PC-9 (cell line): ENCODE measurements around the gene TMEM165. TPM values are rescaled to one million over a fixed set of nuclear protein-coding genes. Genes with fewer than 3 reads are reported as not detected.

Source experiments
- BruUV-seq: library from RNA; stranded (reverse); fragments of 400-500 nt; replicated peaks from 2 replicates; lab custom pipeline; 2021; lab: Mats Ljungman, UMichigan
- CTCF ChIA-PET: fragments of 300-600 bp; sonication (Branson Sonifier 250); formaldehyde crosslinking; loops from one replicate; lab custom pipeline; 2022; ENCODE audit warnings: antibody characterized with exemption; lab: Charles Lee
- POLR2A ChIA-PET: fragments of 300-600 bp; sonication (Branson Sonifier 250); formaldehyde crosslinking; loops from one replicate; lab custom pipeline; 2022; ENCODE audit warnings: antibody characterized with exemption; ENCODE audit not compliant: unreplicated experiment; lab: Charles Lee
- DNase-seq, 2 experiments: peaks; one replicate each; pipeline versions ENCODE4 v3.0.0 to v3.0.0-alpha.2; 2015 to 2022; ENCODE audit warnings: mixed read lengths in 1 of 2
- H2AFZ ChIP-seq: fragments of 200-600 bp; sonication (generic); 2 replicates; pipeline ENCODE4 v1.8.1; 2017; ENCODE audit warnings: antibody characterized with exemption
- H3F3A ChIP-seq: fragments of 200-600 bp; sonication (generic); 2 replicates; pipeline ENCODE4 v1.8.1; 2017; ENCODE audit warnings: antibody characterized with exemption, mild to moderate bottlenecking, low read depth; ENCODE audit not compliant: insufficient read depth
- H3K27ac ChIP-seq: fragments of 200-600 bp; sonication (generic); 2 replicates; pipeline ENCODE4 v1.6.1; 2016; ENCODE audit warnings: mixed run types
- H3K27me3 ChIP-seq: fragments of 200-600 bp; sonication (generic); 2 replicates; pipeline ENCODE4 v1.6.1; 2016; ENCODE audit warnings: low read depth, mixed run types; ENCODE audit not compliant: insufficient read depth
- H3K36me3 ChIP-seq: fragments of 200-600 bp; sonication (generic); 2 replicates; pipeline ENCODE4 v1.6.1; 2016; ENCODE audit warnings: low read depth, mixed run types
- H3K4me1 ChIP-seq: fragments of 200-600 bp; sonication (generic); replicated peaks from 2 replicates; pipeline ENCODE4 v1.6.1; 2016; ENCODE audit warnings: mixed run types; ENCODE audit not compliant: insufficient read depth
- H3K4me2 ChIP-seq: fragments of 200-600 bp; sonication (generic); 2 replicates; pipeline ENCODE4 v1.6.1; 2017; ENCODE audit warnings: mixed run types
- H3K4me3 ChIP-seq: fragments of 200-600 bp; sonication (generic); 2 replicates; pipeline ENCODE4 v1.6.1; 2016; ENCODE audit warnings: mixed run types
- H3K79me2 ChIP-seq: fragments of 200-600 bp; sonication (generic); 2 replicates; pipeline ENCODE4 v1.6.1; 2017; ENCODE audit warnings: low read depth, mixed run types
- H3K9me2 ChIP-seq: fragments of 200-600 bp; sonication (generic); 2 replicates; pipeline ENCODE4 v1.8.1; 2017; ENCODE audit warnings: mild to moderate bottlenecking; ENCODE audit not compliant: insufficient read depth
- H3K9me3 ChIP-seq: fragments of 200-600 bp; sonication (generic); 2 replicates; pipeline ENCODE4 v1.8.1; 2016; ENCODE audit warnings: low read depth; ENCODE audit not compliant: insufficient read depth
- H4K20me1 ChIP-seq: fragments of 200-600 bp; sonication (generic); 2 replicates; pipeline ENCODE4 v1.8.1; 2017; ENCODE audit not compliant: insufficient read depth
- EZH2 ChIP-seq: fragments of 200-600 bp; sonication (generic); IDR thresholded peaks from 2 replicates; pipeline ENCODE4 v1.8.0; 2017; ENCODE audit warnings: antibody characterized with exemption, low read depth
- intact Hi-C: fragments of 100-400 bp; cut with micrococcal nuclease; formaldehyde crosslinking; loops from one replicate; pipeline ENCODE4 v1.10.0; 2022; ENCODE audit not compliant: unreplicated experiment
- total RNA-seq: library from RNA; stranded (reverse); gene quantifications from 2 replicates; pipeline ENCODE4 v1.2.3, GENCODE V29; 2021
- TF ChIP-seq, protein P1 (sequence below): fragments of 200-600 bp; sonication (generic); conservative IDR thresholded peaks from 2 replicates; pipeline ENCODE4 v1.6.1; 2017; ENCODE audit warnings: mixed run types, antibody characterized with exemption, mild to moderate bottlenecking, moderate library complexity

The TMEM165 gene
- total RNA-seq, 1 experiment from 2014 or later = 61.4 TPM

DNA sequence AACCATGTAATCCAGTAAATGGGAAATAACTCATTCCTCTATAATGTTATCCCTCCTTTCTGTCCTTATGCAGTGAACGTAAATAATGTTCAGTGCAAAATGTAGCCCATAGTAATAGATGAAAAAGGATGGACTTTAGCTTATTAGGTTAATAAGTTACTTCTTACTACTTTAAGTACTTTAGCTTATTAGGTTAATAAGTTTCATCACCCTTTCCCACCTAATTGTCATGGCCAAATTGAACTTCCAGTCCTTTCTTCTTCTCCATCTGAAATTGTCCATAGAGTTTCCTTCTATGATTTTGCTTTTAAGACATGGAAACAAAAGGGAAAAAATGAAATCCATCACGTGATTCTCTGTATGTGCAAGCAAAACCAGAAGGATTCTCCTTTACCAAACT, 15.2 kb upstream of the TMEM165 start:
- intact Hi-C loops = no loop called here
- ChIA-PET CTCF (no interaction called here), POLR2A (no interaction called here)
- Histone ChIP-seq H3K9me2 (no peaks in the 10 kb centered on the region), H3K36me3 (no peaks in the 10 kb centered on the region), H3K4me2 (no peak overlapping the region), H3F3A (peaks cover 15% of the 10 kb centered on the region; the same call in 1 of the 2 replicates), H3K9me3 (no peaks in the 10 kb centered on the region), H3K4me1 (peaks cover 26% of the 10 kb centered on the region), H3K79me2 (no peaks in the 10 kb centered on the region), H3K27ac (no peak overlapping the region), H3K4me3 (no peak overlapping the region), H3K27me3 (no peaks in the 10 kb centered on the region), H4K20me1 (no peaks in the 10 kb centered on the region), H2AFZ (no peak overlapping the region)
- TF ChIP-seq, protein P1, sequence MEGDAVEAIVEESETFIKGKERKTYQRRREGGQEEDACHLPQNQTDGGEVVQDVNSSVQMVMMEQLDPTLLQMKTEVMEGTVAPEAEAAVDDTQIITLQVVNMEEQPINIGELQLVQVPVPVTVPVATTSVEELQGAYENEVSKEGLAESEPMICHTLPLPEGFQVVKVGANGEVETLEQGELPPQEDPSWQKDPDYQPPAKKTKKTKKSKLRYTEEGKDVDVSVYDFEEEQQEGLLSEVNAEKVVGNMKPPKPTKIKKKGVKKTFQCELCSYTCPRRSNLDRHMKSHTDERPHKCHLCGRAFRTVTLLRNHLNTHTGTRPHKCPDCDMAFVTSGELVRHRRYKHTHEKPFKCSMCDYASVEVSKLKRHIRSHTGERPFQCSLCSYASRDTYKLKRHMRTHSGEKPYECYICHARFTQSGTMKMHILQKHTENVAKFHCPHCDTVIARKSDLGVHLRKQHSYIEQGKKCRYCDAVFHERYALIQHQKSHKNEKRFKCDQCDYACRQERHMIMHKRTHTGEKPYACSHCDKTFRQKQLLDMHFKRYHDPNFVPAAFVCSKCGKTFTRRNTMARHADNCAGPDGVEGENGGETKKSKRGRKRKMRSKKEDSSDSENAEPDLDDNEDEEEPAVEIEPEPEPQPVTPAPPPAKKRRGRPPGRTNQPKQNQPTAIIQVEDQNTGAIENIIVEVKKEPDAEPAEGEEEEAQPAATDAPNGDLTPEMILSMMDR = no peak
- TF ChIP-seq EZH2 = no peak
- no peak for DNase-seq
- BruUV-seq = no TSS peak

DNA sequence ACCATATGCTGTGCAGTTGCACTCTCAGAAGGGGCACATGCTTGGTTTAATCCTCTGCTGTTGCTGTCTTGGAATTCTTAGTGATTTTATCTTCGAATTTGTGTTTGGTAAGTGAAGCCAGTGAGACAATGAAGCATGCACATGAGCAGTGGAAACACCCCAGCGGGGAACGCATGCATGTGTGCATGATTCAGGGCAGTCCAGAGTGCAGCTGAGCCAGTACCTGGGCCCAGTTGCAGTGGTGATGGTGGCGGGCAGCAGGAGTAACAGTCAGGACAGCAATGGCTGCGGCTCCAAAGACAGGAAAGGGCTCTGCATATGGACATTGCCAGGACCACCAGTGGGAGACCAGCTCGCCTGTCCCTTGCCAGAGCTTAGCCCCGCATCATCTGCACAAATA, 14.3 kb upstream of the TMEM165 start:
- H2AFZ ChIP-seq = no peak overlapping the region
- H3K9me3 ChIP-seq = no peaks in the 10 kb centered on the region
- no peaks in the 10 kb centered on the region for H4K20me1 ChIP-seq
- CTCF ChIA-PET = no interaction called here
- no peak overlapping the region for H3K27ac ChIP-seq
- TF ChIP-seq, protein P1 = no peak
- no peak for TF ChIP-seq EZH2
- no peak for DNase-seq
- H3K79me2 ChIP-seq = no peaks in the 10 kb centered on the region
- no peaks in the 10 kb centered on the region for H3K36me3 ChIP-seq
- H3K27me3 ChIP-seq = no peaks in the 10 kb centered on the region
- H3K4me3 ChIP-seq = no peak overlapping the region
- BruUV-seq = no TSS peak
- POLR2A ChIA-PET = no interaction called here
- intact Hi-C loops = no loop called here
- H3F3A ChIP-seq = peaks cover 17% of the 10 kb centered on the region; the same call in 1 of the 2 replicates
- H3K4me1 ChIP-seq = peaks cover 30% of the 10 kb centered on the region
- H3K9me2 ChIP-seq = no peaks in the 10 kb centered on the region
- no peak overlapping the region for H3K4me2 ChIP-seq

DNA sequence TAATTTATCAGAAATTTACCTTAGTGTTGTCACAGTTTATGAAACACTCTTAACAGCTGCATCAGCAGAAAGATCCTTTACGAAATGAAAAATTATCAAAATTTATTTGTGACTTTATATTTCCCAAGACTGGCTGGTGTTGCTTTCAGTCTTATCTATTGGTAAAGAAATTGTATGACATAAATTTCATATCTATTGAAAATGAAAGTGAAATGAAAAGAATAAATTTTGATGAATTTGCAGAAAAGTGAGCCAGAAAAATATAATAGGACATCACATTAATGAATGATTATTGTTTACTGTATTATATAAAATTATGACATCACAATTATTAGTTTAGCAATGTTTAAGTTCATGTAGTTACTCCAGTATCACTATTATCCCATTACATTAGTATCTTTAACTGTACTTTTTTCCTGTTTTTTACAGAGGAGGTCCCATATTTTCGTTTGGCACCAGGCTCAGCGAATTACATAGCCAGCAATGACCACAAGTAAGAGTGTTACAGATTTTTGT, 13.2 kb upstream of the TMEM165 start:
- Histone ChIP-seq H3K27ac (no peak overlapping the region), H3K9me3 (no peaks in the 10 kb centered on the region), H4K20me1 (no peaks in the 10 kb centered on the region), H3F3A (peaks cover 17% of the 10 kb centered on the region; the same call in 1 of the 2 replicates), H3K4me1 (peaks cover 30% of the 10 kb centered on the region), H3K36me3 (no peaks in the 10 kb centered on the region), H3K9me2 (no peaks in the 10 kb centered on the region), H3K4me2 (no peak overlapping the region), H2AFZ (no peak overlapping the region), H3K4me3 (no peak overlapping the region), H3K27me3 (no peaks in the 10 kb centered on the region), H3K79me2 (no peaks in the 10 kb centered on the region)
- ChIA-PET CTCF (no interaction called here), POLR2A (no interaction called here)
- intact Hi-C loops = no loop called here
- BruUV-seq = no TSS peak
- DNase-seq = no peak
- TF ChIP-seq EZH2 = no peak
- TF ChIP-seq, protein P1 = no peak
